HCT116 (cell line): ENCODE measurements around the gene PPP2R2D. TPM values are rescaled to one million over a fixed set of nuclear protein-coding genes. Genes with fewer than 3 reads are reported as not detected.

Experiments used
- ATAC-seq: fragments of 200-7000 bp; cut with Tn5 transposase; 2 replicates; pipeline ENCODE4 v1.9.1; 2020; ENCODE audit warnings: mild to moderate bottlenecking, moderate library complexity
- BruUV-seq: library from RNA; stranded (reverse); fragments of 400-500 nt; replicated peaks from 2 replicates; lab custom pipeline; 2021; lab: Mats Ljungman, UMichigan
- CTCF ChIA-PET: fragments of 300-600 bp; sonication (Branson Sonifier 250); formaldehyde crosslinking; loops from one replicate; lab custom pipeline; 2021; ENCODE audit warnings: antibody characterized with exemption; lab: Charles Lee
- POLR2A ChIA-PET: fragments of 300-600, 350-600 bp; sonication (Branson Sonifier 250); formaldehyde crosslinking; loops from one replicate; lab custom pipeline; 2021; ENCODE audit warnings: antibody characterized with exemption; lab: Charles Lee
- RAD21 ChIA-PET, 2 experiments: fragments of 300-600 bp; sonication (Branson Sonifier 250); formaldehyde crosslinking; loops; one replicate each; lab custom pipeline; 2023; ENCODE audit warnings: low total read pairs in 2 of 2; ENCODE audit not compliant: uncharacterized antibody in 2 of 2, unreplicated experiment in 2 of 2, low non-redundant PET in 1 of 2; lab: Charles Lee
- DNase-seq: peaks from one replicate; pipeline ENCODE4 v3.0.0-alpha.2; 2010; ENCODE audit warnings: low read depth, low spot score
- H2AFZ ChIP-seq: fragments of 200-600 bp; shearing (Covaris generic), sonication (generic); 2 replicates; pipeline ENCODE4 v1.6.1; 2017; ENCODE audit warnings: low read depth, mixed run types, mixed read lengths, antibody characterized with exemption, low read length; ENCODE audit not compliant: poor library complexity, severe bottlenecking
- H3K27ac ChIP-seq: 2 replicates; pipeline ENCODE4 v1.5.1; 2012; ENCODE audit warnings: low read depth, low read length
- H3K27me3 ChIP-seq: fragments of 200-600 bp; sonication (generic); 2 replicates; pipeline ENCODE4 v1.6.1; 2016; ENCODE audit warnings: mixed run types, low read length, mixed read lengths; ENCODE audit not compliant: insufficient read depth
- H3K36me3 ChIP-seq, 2 experiments: fragments of 200-500 bp in 1 of 2; fragments of 200-600 bp in 1 of 2; sonication (Bioruptor generic) in 1 of 2; sonication (generic) in 1 of 2; 2 replicates each; pipeline versions ENCODE4 v1.5.1 to v1.6.1; 2014 to 2016; ENCODE audit warnings: low read length in 2 of 2, inconsistent platforms in 1 of 2, mixed read lengths in 1 of 2, mixed run types in 1 of 2; ENCODE audit not compliant: insufficient read depth in 2 of 2, control insufficient read depth in 1 of 2
- H3K4me1 ChIP-seq, 2 experiments: fragments of 200-600 bp in 1 of 2; sonication (generic) in 1 of 2; 2 replicates each; pipeline versions ENCODE4 v1.5.1 to v1.6.1; 2012 to 2017; ENCODE audit warnings: low read length in 2 of 2, inconsistent platforms in 1 of 2, mild to moderate bottlenecking in 1 of 2, mixed read lengths in 1 of 2, mixed run types in 1 of 2, moderate library complexity in 1 of 2; ENCODE audit not compliant: insufficient read depth in 2 of 2, control insufficient read depth in 1 of 2
- H3K4me2 ChIP-seq: fragments of 200-600 bp; sonication (generic); 2 replicates; pipeline ENCODE4 v1.6.1; 2017; ENCODE audit warnings: mixed run types, low read length, mixed read lengths
- H3K4me3 ChIP-seq, 2 experiments: fragments of 200-600 bp in 1 of 2; sonication (generic) in 1 of 2; replicated peaks in 1 of 2; 2 replicates each; pipeline ENCODE4 v1.5.1; 2011 to 2016; ENCODE audit warnings: low read length in 2 of 2, control low read depth in 1 of 2, low read depth in 1 of 2, mild to moderate bottlenecking in 1 of 2, mixed read lengths in 1 of 2, mixed run types in 1 of 2
- H3K79me2 ChIP-seq: fragments of 200-600 bp; sonication (generic); 2 replicates; pipeline ENCODE4 v1.6.1; 2017; ENCODE audit warnings: mild to moderate bottlenecking, mixed run types, low read length, moderate library complexity, mixed read lengths; ENCODE audit not compliant: insufficient read depth
- H3K9ac ChIP-seq: fragments of 200-600 bp; sonication (generic); 2 replicates; pipeline ENCODE4 v1.6.1; 2016; ENCODE audit warnings: low read length, mixed read lengths
- H3K9me2 ChIP-seq: fragments of 200-600 bp; sonication (generic), shearing (Covaris generic); 2 replicates; pipeline ENCODE4 v1.6.1; 2017; ENCODE audit warnings: mixed run types, mild to moderate bottlenecking, moderate library complexity; ENCODE audit not compliant: insufficient read depth
- H3K9me3 ChIP-seq, 2 experiments: fragments of 200-500 bp in 1 of 2; fragments of 200-600 bp in 1 of 2; sonication (Bioruptor generic) in 1 of 2; sonication (generic) in 1 of 2; 2 replicates each; pipeline ENCODE4 v1.6.1; 2014 to 2017; ENCODE audit warnings: low read length in 2 of 2, mixed read lengths in 2 of 2, inconsistent platforms in 1 of 2, low read depth in 1 of 2, mild to moderate bottlenecking in 1 of 2, mixed run types in 1 of 2, moderate library complexity in 1 of 2; ENCODE audit not compliant: control insufficient read depth in 1 of 2, insufficient read depth in 1 of 2
- H4K20me1 ChIP-seq: fragments of 200-600 bp; sonication (generic), shearing (Covaris generic); 2 replicates; pipeline ENCODE4 v1.6.1; 2017; ENCODE audit warnings: mixed run types, mild to moderate bottlenecking, moderate library complexity; ENCODE audit not compliant: insufficient read depth
- CBX3 ChIP-seq: IDR thresholded peaks from 2 replicates; pipeline ENCODE4 v1.6.1; 2012; ENCODE audit warnings: low read depth
- EGR1 ChIP-seq: IDR thresholded peaks from 2 replicates; pipeline ENCODE4 v1.6.1; 2012; ENCODE audit warnings: low read depth
- EZH2 ChIP-seq: fragments of 200-600 bp; sonication (generic); IDR thresholded peaks from 2 replicates; pipeline ENCODE4 v1.6.1; 2017; ENCODE audit warnings: antibody characterized with exemption, mixed run types
- FOSL1 ChIP-seq: IDR thresholded peaks from 2 replicates; pipeline ENCODE4 v1.6.1; 2012; ENCODE audit warnings: low read depth
- MAX ChIP-seq: IDR thresholded peaks from 2 replicates; pipeline ENCODE4 v1.6.1; 2012
- POLR2A ChIP-seq: IDR thresholded peaks from 2 replicates; pipeline ENCODE4 v1.7.0; 2011; ENCODE audit warnings: borderline replicate concordance; ENCODE audit not compliant: insufficient read depth, insufficient read length; ENCODE audit errors: extremely low read depth
- SRF ChIP-seq: IDR thresholded peaks from 2 replicates; pipeline ENCODE4 v1.6.1; 2012; ENCODE audit warnings: low read depth
- TCF7L2 ChIP-seq: IDR thresholded peaks from 2 replicates; pipeline ENCODE4 v1.7.0; 2011; ENCODE audit warnings: borderline replicate concordance, inconsistent platforms; ENCODE audit not compliant: insufficient read depth, insufficient read length; ENCODE audit errors: extremely low read depth
- YY1 ChIP-seq: IDR thresholded peaks from 2 replicates; pipeline ENCODE4 v1.6.1; 2011; ENCODE audit warnings: low read length, low read depth, moderate library complexity, mild to moderate bottlenecking; ENCODE audit not compliant: insufficient replicate concordance; ENCODE audit errors: extremely low read depth
- ZBTB33 ChIP-seq: IDR thresholded peaks from 2 replicates; pipeline ENCODE4 v1.6.1; 2011; ENCODE audit warnings: mild to moderate bottlenecking, low read length, moderate library complexity; ENCODE audit not compliant: insufficient replicate concordance; ENCODE audit errors: extremely low read depth
- ZFX ChIP-seq: fragments of 450-650 bp; IDR thresholded peaks from 2 replicates; pipeline ENCODE4 v1.6.1; 2017
- ZNF274 ChIP-seq: fragments of 200-500 bp; sonication (Bioruptor generic); IDR thresholded peaks from 2 replicates; pipeline ENCODE4 v1.6.1; 2014; ENCODE audit warnings: mild to moderate bottlenecking, low read depth, low read length, inconsistent platforms
- intact Hi-C: fragments of 100-400 bp; cut with micrococcal nuclease; formaldehyde crosslinking; loops from 2 replicates; pipeline ENCODE4 v1.10.0; 2022
- total RNA-seq: library from RNA; stranded (reverse); gene quantifications from one replicate; pipeline ENCODE4 v1.2.1, GENCODE V29; 2021; ENCODE audit not compliant: unreplicated experiment

PPP2R2D gene
- total RNA-seq, 1 experiment from 2014 or later, result 18.1 TPM

GRCh38 chr10:131978366-131978765 is 77.6 kb downstream of the PPP2R2D start:
- Histone ChIP-seq H3K9ac (no peak overlapping the region), H3K36me3 (no peaks in the 10 kb centered on the region; a peak in 1 of 4 replicates), H3K4me2 (no peak overlapping the region), H4K20me1 (no peaks in the 10 kb centered on the region), H3K27ac (no peak overlapping the region), H3K4me1 (peaks cover 0 to 5% of the 10 kb centered on the region in 2 experiments; a peak in 2 of 4 replicates), H3K27me3 (no peaks in the 10 kb centered on the region), H3K4me3 (no peak overlapping the region), H3K9me2 (no peaks in the 10 kb centered on the region), H3K79me2 (peaks cover 52% of the 10 kb centered on the region), H3K9me3 (no peaks in the 10 kb centered on the region), H2AFZ (no peak overlapping the region)
- DNase-seq (no peak), ATAC-seq (no peak)
- intact Hi-C loops, result no loop called here
- BruUV-seq, result no TSS peak
- TF ChIP-seq ZFX, result no peak
- ChIA-PET CTCF (no interaction called here), POLR2A (no interaction called here), RAD21 (no interaction called here)

GRCh38 chr10:131978851-131979250 is 78.0 kb downstream of the PPP2R2D start:
- Histone ChIP-seq H3K4me1 (peaks cover 0 to 5% of the 10 kb centered on the region in 2 experiments; a peak in 2 of 4 replicates), H3K4me3 (no peak overlapping the region)
- intact Hi-C loops, result no loop called here

More at GRCh38 chr10:131978851-131979250, 78.0 kb downstream of the PPP2R2D start:
- H3K9me2 ChIP-seq, result no peaks in the 10 kb centered on the region
- H4K20me1 ChIP-seq, result no peaks in the 10 kb centered on the region
- TF ChIP-seq ZBTB33, result no peak
- TF ChIP-seq FOSL1, result no peak
- no peak for TF ChIP-seq MAX
- TF ChIP-seq SRF, result no peak
- TF ChIP-seq POLR2A, result no peak
- TF ChIP-seq CBX3, result no peak
- no peak for TF ChIP-seq ZNF274
- TF ChIP-seq TCF7L2, result no peak
- no peak for TF ChIP-seq EGR1
- TF ChIP-seq ZFX, result no peak
- no peak for TF ChIP-seq EZH2
- TF ChIP-seq YY1, result no peak
- TF ChIP-seq, all 23 proteins: peak for 0
- CTCF ChIA-PET, result no interaction called here
- BruUV-seq, result no TSS peak
- RAD21 ChIA-PET, result no interaction called here
- POLR2A ChIA-PET, result no interaction called here
- ATAC-seq, result no peak
- no peak for DNase-seq
- H2AFZ ChIP-seq, result no peak overlapping the region
- no peak overlapping the region for H3K9ac ChIP-seq
- H3K4me2 ChIP-seq, result no peak overlapping the region
- no peak overlapping the region for H3K27ac ChIP-seq
- peaks cover 52% of the 10 kb centered on the region for H3K79me2 ChIP-seq
- no peaks in the 10 kb centered on the region for H3K9me3 ChIP-seq
- H3K27me3 ChIP-seq, result no peaks in the 10 kb centered on the region
- no peaks in the 10 kb centered on the region; a peak in 1 of 4 replicates for H3K36me3 ChIP-seq
